G401 (cell line): ENCODE data around the gene JAKMIP1. TPM values are rescaled to one million over a fixed set of nuclear protein-coding genes. Genes with fewer than 3 reads are reported as not detected.

Experiments
- DNase-seq: peaks from one replicate; pipeline ENCODE4 v3.0.0-alpha.2; 2015; ENCODE audit warnings: low spot score
- in situ Hi-C: cut with HindIII; loops from 2 replicates; pipeline ENCODE4 v1.10.0; 2016; ENCODE audit warnings: low sequenced_read_pairs, mixed read lengths
- total RNA-seq: library from RNA; depleted of rRNA; stranded (reverse); fragments of >200 nt; shearing (Covaris generic); gene quantifications from 2 replicates; pipeline ENCODE4 v1.2.3, GENCODE V29; 2014; rRNA removed

The JAKMIP1 gene
- not detected in 2 replicates for total RNA-seq

- in situ Hi-C loops = no loop called here
Measured at GRCh38 chr4:6200011-6200921, at the start of gene JAKMIP1. Gene JAKMIP1, minus strand, starts transcription at chr4:6200549. Its CDS starts 87,699 bp downstream, at chr4:6112850.

GRCh38 chr4:6248394-6248793 lies 48.0 kb upstream of the JAKMIP1 start:
- in situ Hi-C loops = no loop called here

More at GRCh38 chr4:6200011-6200921, at the start of gene JAKMIP1:
- peak; percentile 80 for DNase-seq

DNA sequence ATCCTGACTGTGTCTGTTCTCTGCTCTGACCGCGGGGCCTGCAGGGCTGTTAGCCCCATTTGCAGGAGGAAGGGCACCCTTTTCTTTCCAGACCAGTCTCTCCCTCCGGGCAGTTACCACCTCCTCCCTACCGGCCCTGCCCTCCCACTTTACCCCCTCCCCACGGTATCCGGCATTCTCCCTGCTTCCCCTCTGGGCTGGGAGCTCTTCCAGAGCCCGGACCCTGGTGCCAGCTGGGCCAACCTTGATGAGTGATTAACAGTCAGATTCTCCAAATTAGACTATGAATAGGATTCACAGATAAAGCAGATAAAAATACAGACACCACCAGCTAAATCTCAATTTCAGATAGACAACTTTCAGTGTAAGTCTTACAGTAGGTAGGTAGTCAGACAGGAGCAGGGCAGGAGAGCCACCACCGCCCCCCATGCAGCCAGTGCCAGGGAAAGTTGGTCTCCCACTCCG lies 45.9 kb upstream of the JAKMIP1 start:
- no peak for DNase-seq
- in situ Hi-C loops = no loop called here

More at GRCh38 chr4:6248394-6248793, 48.0 kb upstream of the JAKMIP1 start:
- no peak for DNase-seq

GRCh38 chr4:6245246-6246169 lies 45.2 kb upstream of the JAKMIP1 start:
- in situ Hi-C loops = no loop called here
- DNase-seq = peak; percentile 85

GRCh38 chr4:6242271-6243029 lies 42.1 kb upstream of the JAKMIP1 start:
- DNase-seq = no peak
- in situ Hi-C loops = no loop called here

DNA sequence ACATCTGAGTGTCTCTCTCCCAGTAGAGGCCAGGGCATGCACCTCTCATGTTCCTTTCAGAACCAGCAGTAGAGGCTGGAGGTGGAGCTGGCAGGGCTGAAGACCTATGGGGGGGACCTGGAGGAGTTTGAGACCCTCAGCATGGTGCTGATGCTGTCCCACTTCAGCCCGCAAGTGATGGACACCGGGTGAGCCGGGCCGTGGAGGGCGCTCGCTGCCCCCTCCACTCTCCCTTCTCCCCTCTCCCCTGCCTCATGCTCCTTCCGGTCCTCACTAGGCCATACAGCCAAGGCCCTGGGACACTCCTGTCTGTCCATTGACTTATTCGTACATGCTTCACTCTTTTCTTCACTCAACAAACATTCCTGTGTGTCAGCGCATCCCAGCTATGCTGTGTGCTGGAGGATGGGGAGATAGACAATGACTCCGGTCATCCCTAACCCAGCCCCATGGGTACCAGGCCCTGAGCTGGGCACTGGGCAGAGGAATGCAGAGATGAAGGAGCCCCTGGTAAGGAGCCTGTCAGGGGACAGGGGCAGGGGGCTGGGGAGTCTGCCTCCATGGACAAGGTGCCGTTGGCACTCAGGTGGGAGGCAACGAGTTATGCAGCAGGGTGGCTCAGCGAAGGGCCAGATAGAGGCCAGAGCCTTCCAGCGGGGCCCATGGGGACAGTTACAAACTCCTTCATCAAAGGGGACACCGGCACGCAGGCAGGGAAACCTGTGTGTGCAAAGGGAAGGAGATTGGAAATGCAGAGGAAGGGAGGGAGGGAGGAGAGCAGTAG lies 40.9 kb upstream of the JAKMIP1 start:
- DNase-seq = no peak
- in situ Hi-C loops = no loop called here

DNA sequence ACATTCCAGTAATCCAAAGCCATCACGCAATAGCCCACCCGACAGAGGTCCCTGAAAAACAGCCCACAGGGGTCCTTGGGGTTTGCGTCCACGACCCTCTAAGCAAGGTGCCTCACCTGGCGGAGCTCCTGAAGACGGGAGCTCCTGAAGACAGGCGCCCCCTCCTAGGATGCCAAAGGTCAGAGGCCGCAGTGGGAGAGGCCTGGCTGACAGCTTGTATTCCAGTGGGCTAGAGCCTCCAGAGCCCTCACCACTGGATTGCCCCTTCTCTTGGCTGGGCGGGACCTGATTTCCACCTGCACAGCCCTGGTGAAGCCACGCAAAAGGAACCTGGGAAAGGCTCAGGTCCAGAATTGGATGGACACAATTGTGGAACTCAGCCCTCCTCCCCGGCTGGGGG lies 39.6 kb upstream of the JAKMIP1 start:
- in situ Hi-C loops = no loop called here

DNA sequence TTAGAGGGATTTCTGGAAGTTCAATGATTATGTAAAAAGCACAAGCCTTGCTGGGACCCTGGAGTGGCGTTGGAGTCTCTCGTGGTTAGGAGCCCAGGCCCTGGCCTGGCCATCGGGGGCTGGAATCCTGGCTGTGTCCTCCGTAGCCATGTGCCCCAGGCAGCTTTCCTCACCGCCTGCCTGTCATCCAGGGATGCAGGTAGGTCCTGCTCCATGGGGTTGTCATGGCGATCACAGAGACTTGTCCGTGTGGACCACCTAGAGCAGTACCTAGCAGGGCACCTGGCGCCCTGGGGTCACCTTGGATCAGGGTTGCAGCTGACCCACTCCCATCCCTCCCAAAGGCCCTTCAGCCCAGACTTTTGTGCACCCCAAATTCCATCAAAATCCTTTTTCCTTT lies 39.1 kb upstream of the JAKMIP1 start:
- no peak for DNase-seq
- in situ Hi-C loops = no loop called here

More for the DNA sequence above, 39.6 kb upstream of the JAKMIP1 start:
- DNase-seq = no peak

GRCh38 chr4:6236816-6237390 lies 36.6 kb upstream of the JAKMIP1 start:
- in situ Hi-C loops = no loop called here

DNA sequence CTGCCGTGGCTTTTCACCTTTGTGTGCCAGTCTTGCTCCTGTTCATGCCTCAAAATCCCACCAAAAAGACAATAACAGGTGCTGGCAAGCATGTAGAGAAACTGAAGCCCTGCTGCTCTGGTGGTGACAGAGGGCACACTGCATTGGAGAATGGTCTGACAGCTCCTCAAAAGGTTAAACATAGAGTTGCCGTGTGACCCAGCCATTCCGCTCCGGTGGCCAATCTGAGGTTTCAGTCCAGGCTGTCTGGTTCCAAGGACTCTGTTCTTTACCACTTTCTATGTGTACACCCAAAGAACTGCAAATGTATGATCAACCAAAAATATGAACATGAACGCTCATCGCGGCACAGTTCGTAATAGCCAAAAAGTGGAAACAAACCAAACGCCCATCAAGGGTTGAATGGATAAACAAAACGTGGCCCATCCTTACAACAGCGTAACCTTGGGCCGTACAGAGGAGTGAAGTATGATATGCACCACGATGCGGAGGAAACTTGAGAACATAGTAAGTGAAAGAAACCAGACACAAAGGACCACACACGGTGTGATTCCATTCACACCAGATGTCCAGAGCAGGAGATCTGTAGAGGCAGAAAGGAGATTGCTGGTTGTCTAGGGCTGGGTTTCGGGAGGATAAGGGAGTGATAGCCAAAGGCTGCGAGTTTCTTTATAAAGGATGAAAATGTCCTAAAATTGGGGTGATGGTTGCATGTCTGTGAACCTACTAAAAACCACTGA lies 35.7 kb upstream of the JAKMIP1 start:
- in situ Hi-C loops = no loop called here
- DNase-seq = no peak

More at GRCh38 chr4:6236816-6237390, 36.6 kb upstream of the JAKMIP1 start:
- no peak for DNase-seq

DNA sequence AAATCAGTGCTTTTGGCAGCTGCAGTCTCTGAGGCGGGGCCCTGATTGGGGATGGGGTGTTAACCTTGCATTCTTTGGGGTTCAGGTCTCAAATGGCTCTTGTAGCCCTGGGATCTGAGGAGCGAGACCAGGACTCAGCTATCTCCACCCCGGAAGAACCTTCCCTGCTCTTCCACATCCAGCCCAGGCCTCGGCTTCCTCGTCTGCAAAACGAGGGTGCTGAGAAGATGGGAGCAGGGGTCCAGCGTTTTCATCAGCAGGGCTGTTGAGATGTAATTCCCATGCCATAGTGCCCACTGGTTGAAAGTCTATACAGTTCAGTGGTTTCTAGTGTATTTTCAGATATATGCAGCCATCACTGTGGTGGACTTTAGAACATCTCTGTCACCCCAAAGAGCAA lies 34.7 kb upstream of the JAKMIP1 start:
- DNase-seq = no peak
- in situ Hi-C loops = no loop called here

DNA sequence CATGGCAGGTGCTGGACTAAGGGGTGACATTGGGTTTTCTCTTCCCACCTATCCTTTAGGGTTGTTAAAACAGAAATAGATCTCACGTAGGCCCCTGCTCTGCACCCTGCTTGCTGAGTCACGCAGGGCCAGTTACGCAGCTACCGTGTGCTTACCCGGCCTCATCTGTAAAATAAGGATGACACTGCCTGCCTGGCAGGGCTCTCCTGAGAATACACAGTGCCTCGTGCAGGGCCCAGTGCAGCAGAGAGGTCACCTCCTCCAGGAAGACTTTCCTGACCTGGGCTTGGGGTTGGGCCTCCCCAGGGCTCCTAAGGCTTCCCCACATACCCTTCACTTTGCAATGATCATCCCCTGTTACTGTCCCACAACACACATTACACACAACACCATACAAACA lies 33.6 kb upstream of the JAKMIP1 start:
- in situ Hi-C loops = no loop called here
- no peak for DNase-seq

GRCh38 chr4:6232836-6233785 lies 32.8 kb upstream of the JAKMIP1 start:
- in situ Hi-C loops = no loop called here
- DNase-seq = no peak

GRCh38 chr4:6231663-6232165 lies 31.4 kb upstream of the JAKMIP1 start:
- peak; percentile 4 for DNase-seq
- in situ Hi-C loops = no loop called here

DNA sequence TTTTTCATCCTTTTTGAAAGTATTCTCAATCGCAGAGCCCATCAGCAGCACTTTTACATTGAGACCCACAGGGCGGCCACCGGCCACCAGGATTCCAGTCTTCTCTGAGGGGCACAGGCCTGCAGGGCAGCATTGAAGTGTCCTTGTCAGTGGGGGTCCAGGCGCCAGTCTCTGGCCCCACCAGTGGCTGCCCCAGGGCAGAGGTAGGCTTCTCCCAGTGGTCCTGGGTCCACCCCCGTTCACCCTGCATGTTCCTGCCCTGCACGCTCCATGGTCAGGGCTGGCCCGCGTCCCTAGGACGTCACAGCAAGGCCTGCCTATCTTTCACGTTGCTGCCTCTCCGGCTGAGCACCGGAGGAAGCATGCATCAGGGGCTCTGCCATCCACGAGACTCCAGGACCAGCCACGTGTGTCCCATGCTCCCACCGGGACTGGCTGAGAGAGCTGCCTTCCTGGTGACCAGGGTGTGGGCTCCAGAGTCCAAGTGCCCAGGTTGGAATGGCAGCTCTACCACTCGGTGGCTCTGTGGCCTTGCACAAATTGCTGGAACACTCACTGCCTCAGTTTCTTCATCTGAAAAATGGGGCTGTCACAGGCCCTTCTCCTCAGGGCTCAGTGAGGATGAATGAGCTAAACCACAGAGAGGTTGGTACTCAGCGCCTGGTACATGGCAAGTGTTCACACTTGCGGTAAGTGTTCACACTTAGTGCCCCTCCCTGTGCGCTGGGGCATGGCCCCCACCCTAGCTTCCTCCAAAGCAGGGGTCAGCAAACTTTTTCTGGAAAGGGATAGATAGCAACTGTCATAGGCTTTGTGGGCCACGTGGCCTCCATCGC lies 30.7 kb upstream of the JAKMIP1 start:
- in situ Hi-C loops = no loop called here

More for the DNA sequence above, 30.7 kb upstream of the JAKMIP1 start:
- no peak for DNase-seq
